ENCODE measurements around the gene SMG1.

The SMG1 gene

GRCh38 chr16:18852647-18853046, 73.6 kb downstream of the SMG1 start:
- no peak for DNase-seq (ENCODE audit: low read depth in 3 of 3)

DNA sequence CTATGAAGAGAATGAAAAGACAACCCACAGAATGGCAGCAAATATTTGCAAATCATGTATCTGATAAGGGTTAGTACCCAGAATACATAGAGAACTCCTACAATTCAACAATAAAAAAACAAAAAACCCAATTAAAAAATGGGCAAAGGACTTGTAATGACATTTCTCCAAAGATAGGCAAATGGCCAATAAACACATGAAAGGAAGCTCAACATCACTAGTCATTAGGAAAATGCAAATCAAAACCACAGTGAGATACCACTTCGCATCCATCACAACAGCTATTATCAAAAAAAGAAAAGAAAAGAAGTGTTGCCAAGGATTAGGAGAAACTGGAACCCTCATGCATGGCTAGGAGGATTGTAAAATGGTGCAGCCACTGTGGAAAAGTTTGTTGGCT, 79.8 kb downstream of the SMG1 start:
- DNase-seq (ENCODE audit: low read depth in 3 of 3): no peak

GRCh38 chr16:18842565-18842964, 83.6 kb downstream of the SMG1 start:
- no peak for DNase-seq (ENCODE audit: low read depth in 3 of 3)

DNA sequence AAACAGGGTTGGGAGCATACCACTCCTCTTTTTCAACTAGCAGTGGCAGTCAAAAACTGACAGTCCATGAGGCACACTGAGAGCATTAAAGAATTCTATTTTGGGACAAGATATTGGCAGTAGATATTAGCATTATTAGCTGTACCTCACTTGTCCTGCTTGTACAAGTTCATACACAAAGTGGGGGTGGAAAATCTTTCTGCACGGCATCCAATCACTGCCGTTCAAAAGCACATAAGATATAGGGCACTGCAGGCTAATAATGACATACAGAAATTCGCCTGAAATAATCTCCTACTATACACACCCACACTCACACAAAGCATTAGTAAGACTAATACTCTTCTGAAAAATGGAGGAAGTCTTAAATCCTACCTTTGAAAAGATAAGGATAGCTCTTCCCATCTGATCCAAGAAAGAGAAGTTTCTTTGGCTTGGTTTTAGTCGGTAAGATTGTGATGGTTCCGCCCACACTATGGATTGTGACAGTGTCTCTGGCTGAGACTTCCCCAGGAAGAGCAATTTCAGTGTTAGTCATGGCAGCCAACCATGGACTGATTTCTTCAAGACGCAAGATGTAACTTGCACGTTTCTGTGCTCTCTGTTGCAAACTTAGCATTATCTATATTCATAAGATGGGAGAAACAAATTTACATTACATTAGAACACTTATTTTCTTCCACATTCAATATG, 84.2 kb downstream of the SMG1 start:
- DNase-seq (ENCODE audit: low read depth in 3 of 3): no peak

GRCh38 chr16:18839555-18839954, 86.7 kb downstream of the SMG1 start:
- no peak for DNase-seq (ENCODE audit: low read depth in 3 of 3)

- no peak for DNase-seq (ENCODE audit: low read depth in 3 of 3)
These were observed 89.5 kb downstream of the SMG1 start for GRCh38 chr16:18836702-18837101.

DNA sequence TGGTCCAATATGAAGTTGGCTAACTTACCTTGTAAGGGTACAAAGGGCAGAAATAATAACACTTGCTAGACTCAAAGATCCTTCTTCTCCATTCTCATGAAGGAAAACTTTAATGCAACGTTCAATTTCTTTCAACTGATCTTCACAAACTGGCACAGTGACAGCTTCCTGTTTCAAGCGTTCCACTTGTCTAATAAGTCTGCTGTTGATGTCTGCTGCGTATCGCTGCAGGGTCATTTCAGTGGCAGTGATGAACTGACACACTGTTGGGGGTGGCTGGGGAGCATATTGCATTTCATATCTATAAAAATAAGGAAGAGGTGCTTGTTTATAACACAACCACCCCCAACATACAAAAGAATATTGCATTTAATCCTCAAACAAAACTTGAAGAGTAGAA, 91.3 kb downstream of the SMG1 start:
- DNase-seq (ENCODE audit: low read depth in 3 of 3): no peak

GRCh38 chr16:18833707-18834505, 92.3 kb downstream of the SMG1 start:
- DNase-seq (ENCODE audit: low read depth in 3 of 3): no peak

- no peak for DNase-seq (ENCODE audit: low read depth in 3 of 3)
These were observed 93.6 kb downstream of the SMG1 start for GRCh38 chr16:18832613-18833012.

DNA sequence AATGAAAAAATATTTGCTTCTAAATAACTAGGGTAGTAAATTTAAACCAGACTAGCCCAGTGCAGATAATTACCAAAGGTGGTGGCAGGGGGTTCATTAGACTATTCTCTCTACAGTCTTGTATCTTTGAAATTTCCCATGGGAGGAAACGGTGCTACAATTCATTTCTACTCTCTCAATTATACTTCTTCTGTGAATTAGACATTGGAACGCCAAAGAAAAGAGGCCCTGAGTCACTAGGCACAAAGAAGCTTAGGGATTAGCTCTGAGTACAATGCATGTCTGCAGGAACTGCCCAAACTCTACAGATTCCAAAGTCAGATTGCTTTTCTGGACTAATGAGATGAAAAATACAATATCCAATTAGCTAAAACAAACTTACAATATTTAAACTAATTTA, 94.2 kb downstream of the SMG1 start:
- DNase-seq (ENCODE audit: low read depth in 3 of 3): no peak

DNA sequence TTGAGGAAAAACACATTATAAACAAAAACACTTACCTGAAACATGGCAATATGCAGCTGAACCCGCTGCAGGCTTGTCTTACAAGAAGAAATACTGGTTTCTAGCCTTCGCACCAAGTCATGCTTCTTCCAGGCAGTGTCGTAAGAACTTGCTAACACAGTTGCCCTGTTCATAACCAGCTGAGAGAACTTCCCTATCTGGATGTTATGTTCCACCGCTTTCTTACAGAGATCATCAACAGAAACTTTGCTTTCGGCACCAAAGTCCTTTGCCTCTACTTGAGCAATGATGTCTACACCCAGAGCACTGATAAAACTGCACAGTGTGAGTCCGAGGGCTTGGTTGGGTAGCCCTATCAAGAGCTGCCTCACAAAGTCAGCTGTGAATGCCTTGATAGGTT, 97.0 kb downstream of the SMG1 start:
- DNase-seq (ENCODE audit: low read depth in 3 of 3): no peak

DNA sequence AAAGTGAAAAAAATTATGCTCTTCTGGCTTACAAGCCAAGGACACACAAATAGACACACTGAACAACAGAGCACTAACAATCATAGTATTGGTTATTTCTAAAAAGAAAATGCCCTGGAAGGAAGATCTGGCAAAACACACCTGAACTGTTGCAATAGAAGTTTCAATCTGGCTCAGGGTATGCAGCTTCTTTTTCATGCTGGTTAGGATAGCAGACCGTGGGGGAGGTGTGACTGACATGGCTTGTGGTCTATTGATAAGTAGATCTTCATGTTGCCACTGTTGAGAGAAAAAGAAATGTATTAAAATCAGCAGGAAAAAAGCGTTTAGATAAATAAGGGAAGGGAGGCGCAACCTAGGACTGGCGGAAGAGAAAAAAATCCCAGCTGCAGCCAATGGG, 98.3 kb downstream of the SMG1 start:
- no peak for DNase-seq (ENCODE audit: low read depth in 3 of 3)

- no peak for DNase-seq (ENCODE audit: low read depth in 3 of 3)
These were observed 109.9 kb downstream of the SMG1 start for GRCh38 chr16:18816286-18816685.

- DNase-seq (ENCODE audit: low read depth in 3 of 3): no peak
These were observed 114.3 kb downstream of the SMG1 start for GRCh38 chr16:18811925-18812324.

DNA sequence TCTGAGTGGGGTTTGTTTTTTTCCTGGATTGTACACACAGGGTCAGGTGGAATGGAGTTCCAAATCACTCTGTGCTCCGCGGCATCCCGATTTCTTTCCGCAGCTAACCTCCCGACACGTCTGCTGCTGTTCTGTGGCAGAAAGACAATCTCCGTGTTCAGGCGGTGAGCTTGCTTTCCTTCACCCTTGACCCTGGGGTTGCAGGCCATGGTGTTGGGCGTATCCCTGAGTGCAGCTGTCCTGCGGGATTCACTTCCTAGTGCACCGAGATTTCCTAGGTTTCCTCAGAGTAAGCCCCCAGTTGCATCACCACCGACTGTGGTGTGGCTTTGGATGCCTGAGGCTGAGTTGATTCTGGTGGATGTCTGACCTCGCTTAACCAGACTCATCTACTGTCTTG, 117.0 kb downstream of the SMG1 start:
- DNase-seq (ENCODE audit: low read depth in 3 of 3): no peak

DNA sequence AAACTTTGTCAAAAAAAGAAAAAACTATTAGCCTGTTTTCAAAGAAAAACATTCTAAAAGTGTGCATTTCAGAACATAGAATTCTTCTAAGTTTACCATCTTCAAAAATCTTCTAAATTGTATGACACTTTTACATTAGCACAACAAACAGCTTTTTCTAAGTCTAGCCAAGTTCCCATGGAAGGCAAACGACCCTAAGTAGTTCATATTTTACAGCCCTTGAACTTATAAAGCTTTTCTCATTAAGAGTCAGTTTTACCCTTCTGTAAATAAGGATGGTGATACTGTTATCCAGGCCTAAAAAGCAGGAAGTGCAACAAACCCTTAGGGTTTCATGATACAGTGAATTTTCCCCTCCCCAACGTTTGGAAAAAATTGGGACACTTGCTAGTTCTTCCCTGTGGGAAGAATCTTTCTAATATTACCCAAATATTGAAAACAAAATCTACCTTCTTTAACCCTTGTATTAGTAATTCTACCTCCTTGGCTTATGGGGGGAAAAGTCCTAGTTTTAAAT, 120.9 kb downstream of the SMG1 start:
- DNase-seq (ENCODE audit: low read depth in 3 of 3): no peak

DNA sequence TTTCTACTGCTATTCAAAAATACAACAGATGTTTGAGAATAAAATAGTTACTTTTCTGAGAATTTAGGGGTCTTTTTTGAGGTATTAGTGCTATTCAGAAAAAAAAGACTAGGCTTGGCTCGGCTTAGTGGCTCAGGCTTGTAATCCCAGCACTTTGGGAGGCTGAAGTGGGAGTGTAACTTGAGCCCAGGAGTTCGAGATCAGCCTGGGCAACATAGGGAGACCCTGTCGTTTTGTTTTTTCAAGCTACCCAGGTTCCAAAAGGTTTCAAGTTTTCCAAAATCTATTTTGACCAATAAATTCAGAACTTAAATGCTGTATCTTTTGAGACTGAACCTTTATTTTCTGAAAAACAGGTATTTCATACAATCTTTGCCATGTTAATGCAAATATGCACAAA, 121.7 kb downstream of the SMG1 start:
- no peak for DNase-seq (ENCODE audit: low read depth in 3 of 3)

GRCh38 chr16:18803569-18804462, 122.4 kb downstream of the SMG1 start:
- no peak for DNase-seq (ENCODE audit: low read depth in 3 of 3)

- DNase-seq (ENCODE audit: low read depth in 3 of 3): no peak
These were observed 123.4 kb downstream of the SMG1 start for GRCh38 chr16:18802767-18803343.

DNA sequence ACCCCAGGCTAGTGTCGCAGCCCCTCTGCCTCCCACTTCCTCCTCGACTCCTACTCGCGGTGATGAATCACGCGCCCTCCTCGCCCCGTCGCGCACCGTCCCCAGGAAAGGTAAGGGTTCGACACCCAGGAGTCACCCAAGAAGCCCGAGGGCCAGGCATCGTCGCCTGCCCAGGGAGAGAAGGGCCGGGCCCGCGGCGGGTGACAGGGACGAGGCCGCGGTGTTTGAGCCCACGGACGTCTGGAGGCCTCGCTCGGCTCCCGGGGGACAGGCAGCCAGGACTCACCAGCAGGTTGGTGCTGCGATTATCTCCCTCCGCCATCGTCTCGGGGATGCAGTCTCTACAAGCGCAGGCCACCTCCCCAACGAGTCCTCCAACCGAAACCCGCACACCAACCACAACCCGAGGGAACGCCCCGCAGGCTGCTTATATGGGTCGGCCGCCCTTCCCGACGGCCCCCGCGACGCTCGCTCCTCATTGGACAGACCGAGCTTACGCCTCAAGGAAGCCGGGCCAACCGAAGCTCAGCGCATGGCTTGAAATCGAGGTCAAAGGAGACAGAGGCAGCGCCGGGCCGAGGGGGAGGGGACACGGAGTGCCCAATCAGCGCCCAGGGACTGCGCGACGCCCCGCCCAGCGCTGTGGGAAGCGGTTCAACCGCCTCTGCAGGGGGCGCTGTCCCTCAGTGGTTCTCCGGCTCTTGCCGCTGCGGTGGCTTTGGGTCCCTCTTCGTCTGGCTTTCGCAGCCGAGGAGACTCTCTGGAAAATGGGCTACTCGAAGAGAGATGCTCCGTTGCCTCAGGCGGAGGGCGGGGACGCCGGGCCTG, 124.8 kb downstream of the SMG1 start, which contains the start of gene ARL6IP1:
Gene ARL6IP1, minus strand, starts transcription at position 405 of the 828 bp plus-strand sequence. Its CDS starts 83 bp downstream, at position 322.
- peak; percentile 97 to 98 (median 97) for DNase-seq (ENCODE audit: low read depth in 3 of 3)

GRCh38 chr16:18800775-18801144, 125.4 kb downstream of the SMG1 start:
- DNase-seq (ENCODE audit: low read depth in 3 of 3): no peak
